Stimulated activated naive CD4-positive, alpha-beta T cell treated with Interleukin-2 at 50 U/mL for 16 hours (primary cell): ENCODE results near the gene MLH1.

Source experiments
- DNase-seq: peaks from one replicate; lab custom pipeline; 2025; lab: John Stamatoyannopoulos, UW

The MLH1 gene

DNA sequence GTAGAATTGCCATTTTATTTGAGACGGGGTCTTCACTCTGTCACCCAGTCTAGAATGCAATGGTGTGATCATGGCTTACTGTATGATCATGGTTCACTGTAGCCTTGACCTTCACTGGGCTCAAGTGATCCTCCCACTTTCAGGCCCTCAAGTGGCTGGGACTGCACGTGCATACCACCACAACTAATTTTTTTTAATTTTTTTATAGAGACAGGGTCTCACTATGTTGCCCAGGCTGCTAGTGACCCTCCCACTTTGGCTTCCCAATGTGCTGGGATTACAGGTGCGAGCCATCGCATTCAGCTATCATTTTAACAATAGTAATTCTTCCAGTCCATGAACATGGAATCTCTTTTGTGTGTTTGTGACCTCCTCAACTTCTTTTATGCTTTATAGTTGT lies 12.3 kb upstream of the MLH1 start:
- no peak for DNase-seq

DNA sequence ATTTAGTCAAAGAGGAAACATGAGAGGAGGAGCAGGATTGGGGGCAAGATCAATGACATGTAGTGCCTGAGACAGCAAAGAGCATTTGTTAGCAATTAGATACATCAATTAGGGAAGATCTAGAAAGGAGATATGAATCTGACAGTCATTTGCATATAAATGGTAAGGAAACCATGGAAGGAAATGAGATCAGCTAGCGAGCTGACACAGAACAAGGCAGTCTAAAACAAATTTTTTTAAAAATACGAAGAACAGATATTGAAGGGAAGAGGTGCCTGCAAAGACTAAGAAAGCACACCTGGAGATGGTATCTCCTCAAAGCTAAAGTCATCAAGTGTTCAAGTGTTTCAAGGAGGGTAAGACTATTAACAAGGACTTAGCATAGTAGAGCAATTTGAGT lies 5.0 kb upstream of the MLH1 start:
- DNase-seq = no peak

DNA sequence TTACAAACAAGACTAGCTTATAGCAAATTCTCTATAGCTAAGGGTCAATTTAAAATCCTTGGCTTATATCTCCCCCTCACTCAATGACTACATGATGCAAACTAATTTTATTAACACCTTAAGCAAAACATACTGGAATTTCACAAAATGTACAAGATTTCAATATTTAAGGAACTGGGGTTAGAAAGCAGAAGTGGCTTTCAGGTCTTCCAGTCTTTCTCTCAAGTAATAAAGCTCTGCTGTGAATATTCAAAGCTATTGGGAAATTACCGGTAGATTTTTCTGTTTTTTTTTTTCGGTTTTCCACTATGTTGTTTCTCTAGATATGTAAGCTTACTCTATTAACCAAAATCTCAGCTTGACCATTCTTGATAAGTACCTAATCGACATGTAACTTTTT lies 4.3 kb upstream of the MLH1 start:
- DNase-seq = no peak

DNA sequence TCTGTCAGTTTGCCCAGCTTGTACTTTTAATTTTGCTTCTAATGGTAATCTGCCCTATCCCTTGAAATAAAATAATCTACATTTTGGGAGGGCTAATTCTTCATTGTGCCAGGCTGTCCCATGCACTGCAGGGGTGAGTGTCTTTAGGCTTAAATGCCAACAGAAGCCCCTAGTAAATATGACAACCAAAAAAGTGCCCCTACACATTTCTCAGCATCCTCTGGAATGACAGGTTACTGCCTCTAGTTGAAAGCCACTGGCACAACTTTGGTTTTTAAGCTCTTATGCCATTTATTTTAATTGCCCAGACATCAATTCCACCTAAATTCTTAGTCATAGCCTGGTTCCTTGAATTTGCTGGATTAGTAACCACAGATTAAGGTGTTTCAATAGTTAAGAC lies 3.8 kb upstream of the MLH1 start:
- DNase-seq = no peak

DNA sequence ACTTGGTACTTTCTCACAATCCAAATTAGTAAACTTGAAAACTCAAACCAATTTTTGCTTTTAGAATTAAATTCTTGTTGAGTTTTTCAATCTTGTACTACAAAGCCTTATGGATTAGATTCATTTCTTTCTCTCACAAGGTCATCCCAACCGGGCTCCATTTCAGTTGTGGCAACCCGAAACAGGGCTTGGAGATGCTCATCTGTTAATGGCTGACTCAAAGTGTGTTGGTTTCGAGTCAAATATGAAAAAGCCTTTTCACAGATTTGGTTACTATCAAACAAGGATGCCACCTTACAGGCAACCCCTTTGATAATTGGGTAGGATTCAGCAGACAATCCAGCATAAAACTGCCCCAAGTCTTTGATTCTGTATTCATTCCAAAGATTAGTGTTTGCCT lies 2.2 kb upstream of the MLH1 start:
- no peak for DNase-seq

DNA sequence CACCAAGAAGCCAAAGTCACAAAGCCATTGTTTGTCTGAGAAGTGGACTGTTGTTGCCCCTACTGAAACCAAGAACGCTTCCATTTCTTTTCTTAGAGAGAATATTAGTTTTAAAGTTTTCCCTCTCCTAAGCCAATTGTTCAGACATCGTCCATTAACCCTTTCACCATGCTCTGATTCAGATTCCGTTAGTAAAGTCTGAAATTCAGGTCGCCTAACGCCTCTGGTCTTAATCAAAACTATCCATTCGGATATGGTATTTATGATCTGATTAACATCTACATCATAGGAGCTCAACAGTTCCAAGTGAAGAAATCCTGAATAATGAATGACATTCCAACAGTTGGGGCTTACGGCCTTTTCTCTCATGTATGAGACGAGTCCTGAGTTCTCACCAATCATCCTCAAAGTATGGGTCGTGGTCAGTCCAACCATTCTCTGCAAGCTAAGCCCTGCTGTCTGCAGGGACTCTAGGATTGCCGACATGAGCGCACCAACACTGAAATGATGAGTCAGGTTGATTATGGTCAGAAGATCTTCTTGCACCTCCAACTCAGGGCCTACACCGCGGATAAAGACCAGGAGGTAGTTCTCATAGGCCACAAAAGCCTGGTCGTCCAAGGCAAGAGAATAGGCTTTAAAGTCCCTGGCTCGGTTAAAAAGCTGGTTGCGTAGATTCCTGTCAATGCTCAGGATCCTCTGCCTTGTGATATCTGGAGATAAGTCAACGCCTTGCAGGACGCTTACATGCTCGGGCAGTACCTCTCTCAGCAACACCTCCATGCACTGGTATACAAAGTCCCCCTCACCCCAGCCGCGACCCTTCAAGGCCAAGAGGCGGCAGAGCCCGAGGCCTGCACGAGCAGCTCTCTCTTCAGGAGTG lies 1.2 kb upstream of the MLH1 start:
- DNase-seq = no peak

DNA sequence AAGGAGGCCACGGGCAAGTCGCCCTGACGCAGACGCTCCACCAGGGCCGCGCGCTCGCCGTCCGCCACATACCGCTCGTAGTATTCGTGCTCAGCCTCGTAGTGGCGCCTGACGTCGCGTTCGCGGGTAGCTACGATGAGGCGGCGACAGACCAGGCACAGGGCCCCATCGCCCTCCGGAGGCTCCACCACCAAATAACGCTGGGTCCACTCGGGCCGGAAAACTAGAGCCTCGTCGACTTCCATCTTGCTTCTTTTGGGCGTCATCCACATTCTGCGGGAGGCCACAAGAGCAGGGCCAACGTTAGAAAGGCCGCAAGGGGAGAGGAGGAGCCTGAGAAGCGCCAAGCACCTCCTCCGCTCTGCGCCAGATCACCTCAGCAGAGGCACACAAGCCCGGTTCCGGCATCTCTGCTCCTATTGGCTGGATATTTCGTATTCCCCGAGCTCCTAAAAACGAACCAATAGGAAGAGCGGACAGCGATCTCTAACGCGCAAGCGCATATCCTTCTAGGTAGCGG lies 452 bp upstream of the MLH1 start, which contains the start of gene EPM2AIP1:
TSS of gene EPM2AIP1 (minus strand) at position 326 of the 520 bp plus-strand sequence. CDS start at position 272, 54 bp downstream.
- no peak for DNase-seq

DNA sequence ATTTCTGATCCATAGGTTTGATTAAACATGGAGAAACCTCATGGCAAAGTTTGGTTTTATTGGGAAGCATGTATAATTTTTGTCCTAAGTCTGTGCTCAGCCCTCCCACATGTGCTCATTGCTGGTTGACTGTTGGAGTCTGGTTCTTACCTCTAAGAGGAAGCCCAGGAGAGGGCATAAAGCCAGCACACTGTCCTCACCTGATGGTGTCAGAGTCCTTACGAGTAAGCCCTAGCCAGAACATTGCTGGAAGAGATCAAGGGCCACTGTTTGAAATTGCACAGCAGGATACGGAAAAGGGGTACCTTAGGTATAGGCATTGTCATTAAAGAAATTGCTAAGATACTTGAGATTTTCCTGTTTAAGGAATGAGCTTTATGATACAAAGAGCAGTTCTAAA lies 21.3 kb downstream of the MLH1 start:
- no peak for DNase-seq

DNA sequence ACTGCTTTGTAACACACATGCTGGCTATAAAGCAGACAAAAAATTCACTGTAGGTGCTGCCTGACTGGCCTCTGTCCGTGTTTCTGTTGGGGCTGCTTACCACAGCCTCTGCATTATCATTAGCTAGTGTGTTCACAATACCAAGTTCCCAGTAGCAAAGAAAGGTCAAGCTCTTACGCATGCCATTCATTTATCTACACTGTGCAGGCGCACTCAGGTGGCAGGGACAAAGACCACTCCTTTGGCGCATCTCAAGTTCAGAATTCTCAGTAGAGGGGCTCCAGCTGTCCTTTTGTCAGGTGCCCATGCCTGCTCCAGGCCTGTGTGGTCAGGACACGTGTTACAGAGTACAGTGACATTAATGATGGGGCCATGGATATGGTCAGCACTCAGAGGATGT lies 22.3 kb downstream of the MLH1 start:
- DNase-seq = no peak

DNA sequence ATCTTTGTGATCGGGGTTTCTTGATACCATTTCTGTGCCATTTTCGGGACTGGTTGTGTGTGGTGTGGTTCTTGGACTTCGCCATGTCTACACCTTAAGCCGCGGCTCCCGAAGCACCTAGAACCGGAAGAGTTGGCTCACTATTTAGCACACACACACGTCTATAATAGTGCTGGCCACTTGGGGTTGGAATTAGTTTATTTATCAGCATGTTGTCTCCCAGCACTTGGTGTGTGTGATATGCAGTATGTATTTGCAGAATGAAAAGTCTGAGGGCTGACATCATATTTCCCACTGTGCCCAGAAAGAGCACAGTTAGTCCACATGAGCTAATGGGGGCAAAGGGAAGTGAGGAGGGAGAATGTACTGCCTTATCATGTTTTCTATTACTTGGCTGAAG lies 23.6 kb downstream of the MLH1 start:
- no peak for DNase-seq

DNA sequence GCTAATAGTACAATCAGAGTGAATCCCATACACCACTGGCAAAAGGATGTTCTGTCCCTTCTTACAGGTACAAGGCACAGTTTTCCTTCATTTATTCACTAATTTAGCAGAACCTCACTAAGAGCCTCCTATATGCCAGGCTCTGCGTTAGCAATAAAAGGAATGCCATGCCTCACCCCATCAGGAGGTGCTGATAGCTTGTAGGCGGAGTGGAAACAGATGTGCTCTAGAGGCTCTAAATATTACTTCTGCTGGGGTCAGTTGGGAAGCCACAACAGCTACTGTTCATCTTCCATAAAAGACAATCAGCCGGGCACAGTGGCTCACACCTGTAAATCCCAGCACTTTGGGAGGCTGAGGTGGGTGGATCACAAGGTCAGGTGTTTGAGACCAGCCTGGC lies 24.4 kb downstream of the MLH1 start:
- no peak for DNase-seq

DNA sequence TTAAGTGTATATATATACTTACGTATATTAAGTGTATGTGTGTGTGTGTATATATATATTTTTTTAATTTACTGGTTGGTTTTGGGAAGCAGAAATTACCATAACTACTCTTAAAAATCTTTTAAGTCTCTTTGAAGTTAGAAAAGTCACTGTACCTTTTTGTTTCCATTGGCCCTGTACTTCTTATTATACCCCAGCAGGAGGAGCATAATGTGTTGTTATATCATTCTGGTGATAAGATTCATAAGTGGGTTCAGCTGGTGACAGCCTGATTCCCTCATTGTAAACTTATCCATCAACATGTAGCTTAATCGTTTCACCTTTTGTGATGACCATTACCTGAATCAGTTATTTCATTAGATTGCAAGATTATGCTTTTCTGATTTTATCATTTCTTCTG lies 30.8 kb downstream of the MLH1 start:
- DNase-seq = no peak

DNA sequence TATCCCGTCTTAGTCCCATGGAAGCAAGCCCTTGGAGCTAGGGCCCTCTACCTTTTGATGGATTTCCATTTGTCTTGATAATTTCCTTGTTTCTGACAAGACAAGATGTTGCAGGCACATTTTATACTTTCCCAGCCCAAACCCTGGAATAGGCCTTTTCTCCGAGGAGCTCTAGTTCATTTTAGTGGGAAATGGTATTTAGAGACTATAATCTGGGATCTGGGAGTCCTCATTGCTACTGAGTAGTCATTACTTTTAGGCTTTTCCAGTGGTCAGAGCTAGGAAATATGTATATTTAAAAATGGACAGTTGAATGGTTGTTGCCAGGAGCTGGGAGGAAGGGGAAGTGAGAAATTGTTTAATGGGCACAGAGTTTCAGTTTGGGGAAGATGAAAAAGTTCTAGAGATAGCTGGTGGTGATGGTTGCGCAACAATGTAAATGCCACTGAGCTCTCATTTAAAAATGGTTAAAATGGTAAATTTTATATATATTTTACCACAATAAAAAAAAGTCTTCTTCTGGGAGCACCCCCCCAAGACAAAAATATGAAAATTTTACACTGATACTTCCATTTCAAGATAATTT lies 31.6 kb downstream of the MLH1 start:
- no peak for DNase-seq

DNA sequence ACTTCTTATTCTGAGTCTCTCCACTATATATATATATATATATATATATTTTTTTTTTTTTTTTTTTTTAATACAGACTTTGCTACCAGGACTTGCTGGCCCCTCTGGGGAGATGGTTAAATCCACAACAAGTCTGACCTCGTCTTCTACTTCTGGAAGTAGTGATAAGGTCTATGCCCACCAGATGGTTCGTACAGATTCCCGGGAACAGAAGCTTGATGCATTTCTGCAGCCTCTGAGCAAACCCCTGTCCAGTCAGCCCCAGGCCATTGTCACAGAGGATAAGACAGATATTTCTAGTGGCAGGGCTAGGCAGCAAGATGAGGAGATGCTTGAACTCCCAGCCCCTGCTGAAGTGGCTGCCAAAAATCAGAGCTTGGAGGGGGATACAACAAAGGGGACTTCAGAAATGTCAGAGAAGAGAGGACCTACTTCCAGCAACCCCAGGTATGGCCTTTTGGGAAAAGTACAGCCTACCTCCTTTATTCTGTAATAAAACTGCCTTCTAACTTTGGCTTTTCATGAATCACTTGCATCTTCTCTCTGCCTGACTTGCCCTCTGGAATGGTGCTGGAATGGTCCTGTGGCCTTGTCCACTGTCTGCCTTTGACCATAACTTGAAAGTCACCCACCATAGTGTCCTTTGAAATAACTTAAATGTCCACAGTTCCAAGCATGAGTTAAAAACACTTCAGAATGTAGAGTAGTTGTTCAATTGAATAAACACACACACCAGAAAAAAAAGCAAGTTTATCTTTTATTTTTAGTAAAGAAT lies 32.4 kb downstream of the MLH1 start:
- no peak for DNase-seq

DNA sequence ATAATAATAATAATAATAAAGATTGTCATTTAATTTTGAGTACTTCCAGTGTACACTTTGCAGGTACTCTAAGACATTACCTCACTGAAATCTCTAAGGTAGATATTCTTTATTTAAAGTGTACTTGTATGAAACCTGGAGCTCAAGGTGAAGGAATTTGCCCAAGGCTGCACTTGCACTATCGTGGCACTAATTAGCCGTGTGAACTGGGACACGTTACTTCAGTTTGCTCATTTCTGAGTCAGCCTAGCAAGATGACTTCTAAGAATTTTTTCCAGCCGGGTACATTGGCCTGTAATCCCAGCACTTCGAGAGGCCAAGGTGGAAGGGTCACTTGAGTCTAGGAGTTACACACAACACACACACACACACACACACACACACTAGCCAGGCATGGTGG lies 33.5 kb downstream of the MLH1 start:
- no peak for DNase-seq

DNA sequence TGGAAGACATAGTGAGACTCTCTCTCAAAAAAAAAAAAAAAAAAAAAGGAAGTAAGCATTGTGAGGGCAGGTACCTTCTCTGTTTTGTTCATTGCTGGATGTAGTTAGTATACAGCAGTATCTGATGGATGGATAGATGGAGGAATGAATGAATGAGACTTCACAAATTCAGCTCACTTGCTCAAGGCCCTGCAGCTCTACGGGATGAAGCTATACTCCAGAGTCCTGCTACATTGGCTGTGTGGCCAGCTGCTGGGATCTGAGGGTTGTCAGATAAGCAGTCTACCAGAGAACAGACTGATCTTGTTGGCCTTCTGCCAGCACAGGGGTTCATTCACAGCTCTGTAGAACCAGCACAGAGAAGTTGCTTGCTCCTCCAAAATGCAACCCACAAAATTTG lies 35.0 kb downstream of the MLH1 start:
- no peak for DNase-seq

DNA sequence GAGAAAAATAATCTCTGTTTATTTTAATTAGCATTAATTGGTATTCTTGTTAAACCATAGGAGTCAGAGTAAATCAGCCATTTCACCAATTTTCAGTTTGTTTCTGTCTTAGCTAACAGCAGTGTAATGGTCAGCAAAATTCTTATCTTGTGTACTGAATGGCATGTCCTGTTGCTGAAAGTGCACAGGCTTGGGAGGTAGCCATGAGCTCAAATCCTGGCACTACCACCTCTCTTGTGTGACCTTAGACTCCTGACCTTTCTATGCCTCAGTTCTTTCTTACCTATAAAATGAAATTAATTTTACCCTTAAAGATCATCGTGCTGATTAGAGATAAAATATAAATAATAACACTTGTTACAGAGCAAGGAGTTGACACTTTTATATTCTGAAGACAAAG lies 35.8 kb downstream of the MLH1 start:
- DNase-seq = no peak

DNA sequence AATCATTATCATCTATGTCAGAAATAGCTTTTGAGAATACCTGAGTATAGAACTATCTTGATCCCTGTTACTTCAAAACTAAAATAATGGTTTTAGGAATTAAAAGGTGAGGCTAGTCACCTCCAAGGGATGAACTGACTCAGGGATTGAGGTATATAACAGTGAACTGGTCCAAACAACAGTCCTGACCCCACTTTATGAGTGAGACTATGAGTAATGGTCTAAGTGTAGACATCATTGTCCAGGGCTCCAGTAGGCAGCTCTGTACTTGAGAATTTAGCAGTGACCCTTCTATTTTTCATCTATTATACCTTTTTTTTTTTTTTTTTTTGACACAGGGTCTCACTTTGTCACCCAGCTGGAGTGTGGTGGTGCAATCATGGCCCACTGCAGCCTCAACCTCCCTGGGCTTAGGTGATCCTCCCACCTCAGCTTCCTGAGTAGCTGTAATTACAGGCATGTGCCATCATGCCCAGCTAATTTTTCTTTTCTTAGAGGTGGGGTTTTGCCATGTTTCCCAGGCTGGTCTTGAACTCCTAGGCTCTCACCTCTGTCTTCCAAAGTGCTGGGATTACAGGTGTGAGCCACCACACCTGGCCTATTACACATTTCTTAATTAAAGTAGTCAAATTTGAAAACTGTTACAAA lies 36.3 kb downstream of the MLH1 start:
- DNase-seq = no peak

DNA sequence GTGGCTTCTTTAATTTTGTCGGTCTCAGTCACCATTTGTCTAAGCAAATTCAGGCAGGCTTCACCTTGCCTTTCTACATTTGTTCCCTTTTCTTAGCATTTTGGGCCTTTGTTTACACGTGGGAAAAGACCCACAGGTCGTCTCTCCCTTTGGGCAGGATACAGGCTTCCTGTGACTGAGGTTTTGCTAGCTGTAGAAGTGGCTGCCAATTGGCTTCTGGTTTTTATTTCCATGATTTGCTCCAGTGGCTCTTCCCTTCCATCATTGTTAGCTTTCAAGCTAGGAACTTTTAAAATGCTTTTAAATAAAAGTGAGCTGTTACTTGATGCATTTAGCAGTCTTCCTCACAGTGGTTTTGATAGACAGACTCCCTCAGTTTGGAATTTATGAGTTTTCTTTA lies 37.3 kb downstream of the MLH1 start:
- no peak for DNase-seq

DNA sequence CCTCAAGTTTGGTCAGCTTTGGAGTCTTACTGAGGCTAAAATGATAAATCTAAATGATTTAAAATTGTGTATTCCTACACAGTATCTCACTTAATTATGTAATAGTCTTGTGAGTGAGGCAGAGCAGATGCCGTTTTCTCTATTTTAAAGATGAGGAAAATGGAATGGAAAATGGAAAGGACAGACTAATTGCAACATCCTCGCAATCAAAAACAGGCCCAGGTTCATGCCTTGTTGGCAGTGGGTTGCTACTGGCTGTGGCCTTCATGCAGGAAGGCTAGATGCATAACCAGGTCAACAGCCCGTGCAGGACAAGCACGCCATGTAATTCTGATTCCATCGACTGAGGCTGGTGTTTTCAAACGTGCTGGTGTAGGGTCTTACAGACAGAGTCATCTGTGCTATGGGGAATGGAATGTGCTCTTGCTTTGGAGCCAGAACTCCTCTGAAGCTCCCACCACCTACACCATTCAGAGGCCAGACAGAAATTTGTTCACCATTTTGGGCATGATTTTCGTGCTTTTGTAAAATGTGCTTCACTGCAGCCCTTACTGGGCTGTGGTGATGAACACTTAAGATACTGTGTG lies 37.9 kb downstream of the MLH1 start:
- DNase-seq = no peak

DNA sequence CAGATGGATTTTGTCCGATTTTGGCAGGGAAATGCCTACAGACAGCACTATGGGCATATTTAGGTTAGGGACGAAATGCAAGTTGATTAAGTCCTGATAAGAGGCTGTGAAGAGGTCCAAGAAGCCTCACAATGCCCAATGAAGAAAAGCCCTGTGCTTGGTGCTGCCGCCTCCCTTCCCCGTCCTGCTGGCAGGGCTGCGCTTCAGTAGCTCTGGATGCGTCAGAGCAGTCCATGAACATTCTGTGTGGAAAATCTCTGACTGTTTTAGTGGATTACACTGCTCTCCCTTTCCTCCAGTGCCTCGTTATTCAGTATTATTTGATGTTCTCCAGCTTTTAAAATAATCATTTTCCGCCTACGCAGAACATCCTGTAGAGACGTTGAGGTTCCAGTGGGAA lies 39.6 kb downstream of the MLH1 start:
- DNase-seq = no peak

DNA sequence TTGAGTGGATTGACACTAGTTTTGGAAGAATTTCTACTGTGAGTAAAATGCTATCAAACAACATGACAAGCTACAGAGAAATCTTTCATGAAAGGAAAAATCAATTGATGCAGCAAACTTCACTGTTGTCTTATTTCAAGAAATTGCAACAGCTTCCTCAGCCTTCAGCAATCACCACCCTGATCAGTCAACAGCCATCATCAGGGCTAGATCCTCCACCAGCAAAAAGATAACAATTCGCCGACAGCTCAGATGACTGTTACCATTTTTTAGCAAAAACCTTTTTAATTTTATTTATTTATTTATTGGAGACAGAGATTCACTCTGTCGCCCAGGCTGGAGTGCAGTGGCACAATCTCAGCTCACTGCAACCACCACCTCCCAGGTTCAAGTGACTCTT lies 44.0 kb downstream of the MLH1 start:
- no peak for DNase-seq
